CD4-positive, alpha-beta T cell (primary cell): ENCODE measurements around the gene FAM120B. TPM values are rescaled to one million over a fixed set of nuclear protein-coding genes. Genes with fewer than 3 reads are reported as not detected.

ENCODE experiments used
- ATAC-seq: fragments of 200-7000 bp; cut with Tn5 transposase; one replicate; pipeline ENCODE4 v1.10.0; 2022; ENCODE audit warnings: mild to moderate bottlenecking; ENCODE audit not compliant: poor library complexity
- CTCF ChIA-PET: fragments of 350-600 bp; sonication (Branson Sonifier 250); formaldehyde crosslinking; loops from one replicate; lab custom pipeline; 2021; ENCODE audit warnings: antibody characterized with exemption, inconsistent platforms; lab: Charles Lee
- POLR2A ChIA-PET: fragments of 350-600 bp; sonication (Branson Sonifier 250); formaldehyde crosslinking; loops from one replicate; lab custom pipeline; 2021; ENCODE audit warnings: antibody characterized with exemption, inconsistent platforms; lab: Charles Lee
- DNase-seq, 14 experiments: peaks; one replicate each; pipeline ENCODE4 v3.0.0-alpha.2; 2013 to 2020; ENCODE audit warnings: mixed read lengths in 2 of 14
- H3K27ac ChIP-seq, 2 donors: one replicate each; pipeline versions ENCODE4 v1.5.1 to v1.7.0; 2013; ENCODE audit warnings: low read length in 2 of 2, low read depth in 1 of 2, mild to moderate bottlenecking in 1 of 2
- H3K27me3 ChIP-seq, 2 experiments: 1 replicate in 1 of 2; 2 replicates in 1 of 2; pipeline versions ENCODE4 v1.6.1 to v1.7.0; 2013; ENCODE audit warnings: low read length in 2 of 2, control low read depth in 1 of 2, mild to moderate bottlenecking in 1 of 2, moderate library complexity in 1 of 2; ENCODE audit not compliant: insufficient read depth in 2 of 2, control insufficient read depth in 1 of 2
- H3K36me3 ChIP-seq: one replicate; pipeline ENCODE4 v1.6.1; 2013; ENCODE audit warnings: low read length, control low read depth; ENCODE audit not compliant: insufficient read depth
- H3K4me1 ChIP-seq: one replicate; pipeline ENCODE4 v1.6.1; 2013; ENCODE audit warnings: low read length, control low read depth; ENCODE audit not compliant: insufficient read depth
- H3K4me3 ChIP-seq: one replicate; pipeline ENCODE4 v1.5.1; 2013; ENCODE audit warnings: mild to moderate bottlenecking, low read length, moderate library complexity
- H3K9me3 ChIP-seq, 2 experiments: 1 replicate in 1 of 2; 2 replicates in 1 of 2; pipeline versions ENCODE4 v1.6.1 to v1.7.0; 2013; ENCODE audit warnings: low read length in 2 of 2, mild to moderate bottlenecking in 2 of 2, control low read depth in 1 of 2, moderate library complexity in 1 of 2; ENCODE audit not compliant: control insufficient read depth in 1 of 2, insufficient read depth in 1 of 2
- H3K27ac Mint-ChIP-seq: one replicate; pipeline ENCODE4 v1.8.0; 2020; ENCODE audit warnings: mixed read lengths
- H3K27me3 Mint-ChIP-seq: one replicate; pipeline ENCODE4 v1.8.0; 2021; ENCODE audit warnings: mixed read lengths
- H3K36me3 Mint-ChIP-seq: one replicate; pipeline ENCODE4 v1.8.0; 2021; ENCODE audit warnings: low read depth, mixed read lengths
- H3K4me1 Mint-ChIP-seq: one replicate; pipeline ENCODE4 v1.8.0; 2021; ENCODE audit warnings: low read depth, mixed read lengths
- H3K4me3 Mint-ChIP-seq: one replicate; pipeline ENCODE4 v1.8.0; 2020; ENCODE audit warnings: mild to moderate bottlenecking, mixed read lengths
- H3K9me3 Mint-ChIP-seq: one replicate; pipeline ENCODE4 v1.8.0; 2020; ENCODE audit warnings: mixed read lengths
- CTCF ChIP-seq: fragments of 200-600 bp; IDR thresholded peaks from one replicate; pipeline ENCODE4 v1.8.0; 2022; ENCODE audit warnings: antibody characterized with exemption, mild to moderate bottlenecking
- intact Hi-C, 2 experiments: fragments of 100-400 bp; cut with DNase I in 1 of 2; cut with micrococcal nuclease in 1 of 2; formaldehyde crosslinking; loops; one replicate each; pipeline versions ENCODE4 v1.15.1 to v1.9.0; 2023 to 2025; cut with DNase I, micrococcal nuclease
- total RNA-seq, 174 experiments: library from RNA in 2 of 174; stranded (reverse) in 2 of 174; gene quantifications; one replicate each; pipeline ENCODE4 v1.2.3 and lab custom pipeline; 2021 to 2026

Gene FAM120B
- total RNA-seq, 2 experiments from 2014 or later = 24.1 to 26.7 TPM

DNA sequence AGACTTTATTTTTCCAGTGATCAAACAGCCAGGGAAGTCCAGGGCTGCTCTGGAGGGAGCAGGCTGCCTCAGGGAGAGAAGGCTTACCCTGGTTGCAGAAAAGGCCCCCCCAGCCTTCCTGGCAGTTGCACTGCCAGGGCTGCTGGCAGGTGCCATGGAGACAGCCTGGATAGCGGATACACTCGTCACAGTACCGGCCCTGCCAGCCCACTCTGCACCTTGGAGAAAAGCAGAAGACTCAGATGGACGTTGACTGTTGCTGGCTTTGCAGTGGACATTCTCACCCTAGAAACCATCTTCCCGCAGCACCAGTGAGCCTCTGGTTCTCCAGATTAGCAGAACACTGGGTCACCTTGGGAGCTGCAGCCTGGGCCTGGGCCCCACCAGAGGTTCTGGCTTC, 21.1 kb upstream of the FAM120B start:
- no peak for ATAC-seq
- Histone ChIP-seq H3K27me3 (peaks cover 8 to 17% of the 10 kb centered on the region in 2 experiments), H3K9me3 (peaks cover 0 to 15% of the 10 kb centered on the region in 2 experiments), H3K36me3 (no peaks in the 10 kb centered on the region), H3K4me3 (no peak overlapping the region), H3K27ac (no peak overlapping the region), H3K4me1 (peaks cover 26% of the 10 kb centered on the region)
- H3K4me1 Mint-ChIP-seq = peaks cover 22% of the 10 kb centered on the region
- no peaks in the 10 kb centered on the region for H3K9me3 Mint-ChIP-seq
- H3K36me3 Mint-ChIP-seq = peaks cover 21% of the 10 kb centered on the region
- no peak for DNase-seq
- ChIA-PET POLR2A (no interaction called here), CTCF (no interaction called here)
- intact Hi-C loops = no loop called here
- H3K4me3 Mint-ChIP-seq = no peak overlapping the region
- H3K27me3 Mint-ChIP-seq = peaks cover 23% of the 10 kb centered on the region
- no peak for TF ChIP-seq CTCF
- H3K27ac Mint-ChIP-seq = no peak overlapping the region

- H3K27me3 Mint-ChIP-seq = peaks cover 24% of the 10 kb centered on the region
- CTCF ChIA-PET = no interaction called here
Observed at GRCh38 chr6:170286246-170286933, 20.2 kb upstream of the FAM120B start.

GRCh38 chr6:170286934-170287265, 19.7 kb upstream of the FAM120B start:
- POLR2A ChIA-PET = no interaction called here
- Histone ChIP-seq H3K27ac (no peak overlapping the region), H3K27me3 (peaks cover 8 to 21% of the 10 kb centered on the region in 2 experiments), H3K4me3 (no peak overlapping the region), H3K9me3 (peaks cover 0 to 15% of the 10 kb centered on the region in 2 experiments), H3K4me1 (peaks cover 33% of the 10 kb centered on the region), H3K36me3 (no peaks in the 10 kb centered on the region)
- peak overlapping the region; percentile 75 for H3K4me3 Mint-ChIP-seq
- CTCF ChIA-PET = no interaction called here
- H3K9me3 Mint-ChIP-seq = no peaks in the 10 kb centered on the region
- no peak for ATAC-seq
- DNase-seq = no peak
- no peak for TF ChIP-seq CTCF
- H3K27me3 Mint-ChIP-seq = peaks cover 28% of the 10 kb centered on the region
- peaks cover 18% of the 10 kb centered on the region for H3K4me1 Mint-ChIP-seq
- H3K36me3 Mint-ChIP-seq = peaks cover 20% of the 10 kb centered on the region
- intact Hi-C loops = no loop called here
- H3K27ac Mint-ChIP-seq = no peak overlapping the region

More at GRCh38 chr6:170286246-170286933, 20.2 kb upstream of the FAM120B start:
- H3K27ac ChIP-seq = no peak overlapping the region
- ATAC-seq (no peak), DNase-seq (no peak)
- no peak for TF ChIP-seq CTCF
- Mint-ChIP-seq H3K4me3 (peak overlapping the region; percentile 75), H3K9me3 (no peaks in the 10 kb centered on the region), H3K36me3 (peaks cover 16% of the 10 kb centered on the region), H3K4me1 (peaks cover 14% of the 10 kb centered on the region), H3K27ac (no peak overlapping the region)
- intact Hi-C loops = no loop called here
- no peaks in the 10 kb centered on the region for H3K36me3 ChIP-seq
- peaks cover 8 to 17% of the 10 kb centered on the region in 2 experiments for H3K27me3 ChIP-seq
- peaks cover 29% of the 10 kb centered on the region for H3K4me1 ChIP-seq
- H3K4me3 ChIP-seq = no peak overlapping the region
- H3K9me3 ChIP-seq = peaks cover 0 to 15% of the 10 kb centered on the region in 2 experiments
- POLR2A ChIA-PET = no interaction called here
